HG02763 (cell line): ENCODE measurements around the gene TP73.

Experiments
- ATAC-seq: cut with Tn5 transposase; IDR thresholded peaks from one replicate; pipeline ENCODE4 v1.9.1; 2021; ENCODE audit warnings: mild to moderate bottlenecking, moderate library complexity; ENCODE audit not compliant: unreplicated experiment

The TP73 gene

DNA sequence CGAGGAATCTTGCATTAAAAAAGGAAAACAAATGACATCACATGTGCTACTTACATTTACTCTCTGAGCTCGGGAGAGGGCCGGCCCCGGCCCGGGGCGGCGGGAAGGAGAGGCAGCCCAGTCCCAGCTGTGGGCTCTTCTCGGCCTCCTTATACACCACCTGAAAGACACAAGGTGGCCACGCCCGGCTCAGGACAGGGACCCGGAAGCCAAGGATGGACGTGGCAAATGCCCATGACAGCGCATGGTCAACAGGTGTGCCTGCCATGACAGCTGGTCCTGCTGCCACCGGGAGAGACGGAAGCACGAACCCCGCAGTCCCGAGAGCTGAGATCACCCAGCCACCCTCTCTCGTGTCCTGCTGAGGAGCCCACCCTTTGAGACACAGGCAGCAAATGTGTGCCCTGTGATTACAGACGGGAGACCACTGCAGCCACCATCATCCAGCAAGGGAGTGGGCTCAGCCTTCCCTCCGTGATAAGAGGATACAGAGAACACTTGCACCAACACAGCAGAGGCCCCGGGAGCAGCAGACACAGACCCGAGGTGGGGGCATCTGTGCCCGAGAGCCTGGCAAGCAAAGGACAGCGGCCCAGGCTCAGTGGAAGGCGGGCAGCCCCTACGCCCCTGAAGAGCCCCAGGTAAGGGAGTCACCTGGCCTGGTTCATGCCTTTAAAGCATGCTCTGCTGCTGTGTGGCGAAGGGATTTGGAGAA is 18.8 kb upstream of the TP73 start:
- ATAC-seq, result no peak

GRCh38 chr1:3634059-3634800 is 18.1 kb upstream of the TP73 start:
- no peak for ATAC-seq

DNA sequence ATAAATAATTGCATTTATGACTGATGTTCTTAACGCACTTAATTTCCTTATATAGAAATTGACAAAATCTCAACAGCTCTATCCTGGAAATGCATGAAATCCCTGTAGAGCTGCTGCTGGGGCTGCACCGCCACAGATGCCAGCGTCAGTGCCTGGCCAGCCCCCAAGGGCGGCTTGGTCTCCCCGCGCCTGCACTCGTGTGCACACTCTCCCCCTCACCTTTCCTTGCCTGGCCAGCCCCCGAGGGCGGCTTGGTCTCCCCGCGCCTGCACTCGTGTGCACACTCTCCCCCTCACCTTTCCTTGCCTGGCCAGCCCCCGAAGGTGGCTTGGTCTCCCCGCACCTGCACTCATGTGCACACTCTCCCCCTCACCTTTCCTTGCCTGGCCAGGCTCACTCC is 16.2 kb upstream of the TP73 start:
- ATAC-seq, result no peak

DNA sequence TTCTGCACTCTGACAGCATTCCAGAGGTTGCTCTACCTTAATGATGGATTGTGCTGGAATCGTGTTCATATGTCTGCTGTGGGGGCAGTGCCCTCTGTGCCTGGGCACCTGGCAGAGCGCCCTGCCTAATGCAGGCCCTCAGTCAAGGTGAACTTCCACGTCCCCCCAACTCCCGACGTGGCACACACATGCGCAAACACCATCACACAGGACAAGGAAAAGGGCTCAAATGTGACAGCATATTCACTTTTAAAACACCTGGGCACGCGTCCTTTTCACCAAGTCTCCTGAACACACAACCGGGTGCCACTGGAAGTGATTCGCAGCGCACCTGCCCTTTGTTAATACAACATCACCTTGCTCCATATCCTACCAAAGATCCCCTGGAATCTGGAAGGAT is 15.8 kb upstream of the TP73 start:
- no peak for ATAC-seq

DNA sequence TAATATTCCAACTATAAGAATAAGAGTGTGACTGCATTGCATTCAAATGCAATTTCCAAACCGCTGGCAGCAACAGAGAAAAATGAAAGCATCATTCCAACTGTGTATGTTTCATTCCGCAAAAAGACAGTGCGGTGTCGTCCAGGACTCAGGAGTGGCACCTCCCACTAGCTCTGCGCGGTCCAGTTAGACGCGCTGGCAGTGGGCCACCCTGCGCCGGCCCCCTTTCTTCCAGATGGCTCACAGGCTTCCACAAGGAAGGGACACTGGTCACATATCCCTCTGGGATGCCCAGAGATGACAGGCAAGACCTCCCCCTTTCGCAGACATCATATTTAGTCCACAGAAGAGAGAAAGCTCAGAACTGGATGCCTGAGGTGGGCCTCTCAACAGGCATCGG is 14.3 kb upstream of the TP73 start:
- ATAC-seq, result no peak

- no peak for ATAC-seq
These were observed 13.6 kb upstream of the TP73 start for GRCh38 chr1:3638676-3639075.

- ATAC-seq, result no peak
These were observed 12.9 kb upstream of the TP73 start for GRCh38 chr1:3639397-3639911.

DNA sequence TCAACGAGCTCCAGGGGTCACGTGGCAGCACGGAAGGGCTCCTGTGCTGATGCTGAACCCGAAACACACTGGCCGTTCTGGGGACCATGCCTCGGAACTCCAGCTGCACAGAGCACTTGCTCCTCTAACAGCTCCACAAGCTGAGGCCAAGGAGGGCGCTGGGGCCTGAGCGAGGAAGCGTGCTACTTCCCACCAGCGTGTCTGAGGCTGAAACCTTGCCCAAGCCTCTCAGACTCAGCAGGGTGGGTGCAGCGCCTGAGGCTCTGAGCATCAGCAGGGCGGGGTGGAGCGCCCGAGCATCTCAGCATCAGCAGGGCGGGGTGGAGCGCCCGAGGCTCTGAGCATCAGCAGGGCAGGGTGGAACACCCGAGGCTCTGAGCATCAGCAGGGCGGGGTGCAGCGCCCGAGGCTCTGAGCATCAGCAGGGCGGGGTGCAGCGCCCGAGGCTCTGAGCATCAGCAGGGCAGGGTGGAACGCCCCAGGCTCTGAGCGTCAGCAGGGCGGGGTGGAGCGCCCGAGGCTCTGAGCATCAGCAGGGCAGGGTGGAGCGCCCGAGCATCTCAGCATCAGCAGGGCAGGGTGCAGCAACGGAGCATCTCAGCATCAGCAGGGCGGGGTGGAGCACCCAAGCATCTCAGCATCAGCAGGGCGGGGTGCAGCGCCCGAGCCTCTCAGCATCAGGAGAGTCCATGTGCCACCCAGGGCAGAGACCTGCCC is 12.0 kb upstream of the TP73 start:
- ATAC-seq, result no peak

DNA sequence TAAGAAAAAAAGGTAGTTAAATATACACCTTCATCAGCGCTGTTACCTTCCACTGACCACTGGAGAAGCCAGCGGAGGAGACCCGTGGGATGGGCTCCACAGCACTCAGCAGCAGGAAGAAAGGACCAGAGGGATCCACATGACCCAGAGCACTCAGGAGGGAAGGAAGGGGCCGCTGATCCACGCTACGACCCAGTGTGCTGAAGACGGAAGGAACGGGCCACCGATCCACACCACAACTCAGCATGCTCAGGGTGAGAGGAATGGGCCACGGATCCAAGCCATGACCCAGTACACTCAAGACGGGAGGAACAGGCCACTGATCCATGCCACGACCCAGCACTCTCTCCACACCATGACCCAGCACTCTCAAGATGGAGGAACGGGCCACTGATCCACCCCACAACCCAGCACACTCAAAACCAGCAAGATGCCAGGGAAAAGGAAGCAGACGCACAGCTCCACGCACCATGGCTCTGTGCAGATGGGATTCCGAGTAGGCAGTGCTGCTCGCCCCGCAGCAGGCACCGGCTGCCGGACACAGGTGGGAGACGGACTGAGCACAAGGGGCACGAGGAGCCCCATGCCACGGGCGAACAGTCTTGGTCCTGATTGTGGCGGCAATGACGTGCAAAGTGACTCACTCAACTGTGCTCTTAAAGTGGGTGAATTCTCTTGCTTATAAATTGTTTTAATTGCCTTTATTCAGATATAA is 11.1 kb upstream of the TP73 start:
- no peak for ATAC-seq

- ATAC-seq, result no peak
These were observed 10.5 kb upstream of the TP73 start for GRCh38 chr1:3641816-3642215.

GRCh38 chr1:3642919-3643675 is 9.2 kb upstream of the TP73 start:
- no peak for ATAC-seq

- ATAC-seq, result no peak
These were observed 8.0 kb upstream of the TP73 start for GRCh38 chr1:3644273-3644672.

- ATAC-seq, result no peak
These were observed 7.1 kb upstream of the TP73 start for GRCh38 chr1:3645247-3645646.

DNA sequence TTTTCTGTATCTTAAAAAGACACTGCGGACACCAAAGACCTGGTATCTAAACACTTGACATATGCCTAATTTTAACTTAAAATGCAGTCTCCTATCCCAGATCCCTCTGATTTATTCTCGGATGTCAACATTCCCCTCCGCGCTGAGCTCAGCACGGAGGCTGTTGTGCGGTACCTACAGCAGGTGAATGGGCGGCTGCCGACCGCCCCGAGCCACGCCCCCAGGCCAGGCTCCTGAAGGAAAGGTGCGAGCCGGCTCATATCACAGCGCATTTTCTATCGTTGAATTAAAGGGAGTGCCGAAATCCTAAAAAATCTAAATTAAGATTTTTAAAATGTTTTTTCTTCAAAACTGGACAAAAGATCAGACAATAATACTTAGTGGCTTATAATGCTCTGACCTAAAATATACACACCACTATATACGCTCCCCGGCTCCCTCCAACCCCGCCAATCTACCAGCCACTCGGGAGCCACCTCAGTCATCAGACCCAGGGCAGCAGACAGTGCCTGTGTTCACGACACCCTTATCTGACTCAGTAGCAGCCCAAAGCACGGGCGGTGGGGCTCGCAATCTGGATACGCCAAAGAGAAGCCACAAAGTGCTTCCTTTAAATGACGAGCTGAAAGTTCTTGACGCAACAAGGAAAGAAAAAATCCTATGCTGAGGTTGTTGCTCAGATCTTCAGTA is 6.5 kb upstream of the TP73 start:
- no peak for ATAC-seq

DNA sequence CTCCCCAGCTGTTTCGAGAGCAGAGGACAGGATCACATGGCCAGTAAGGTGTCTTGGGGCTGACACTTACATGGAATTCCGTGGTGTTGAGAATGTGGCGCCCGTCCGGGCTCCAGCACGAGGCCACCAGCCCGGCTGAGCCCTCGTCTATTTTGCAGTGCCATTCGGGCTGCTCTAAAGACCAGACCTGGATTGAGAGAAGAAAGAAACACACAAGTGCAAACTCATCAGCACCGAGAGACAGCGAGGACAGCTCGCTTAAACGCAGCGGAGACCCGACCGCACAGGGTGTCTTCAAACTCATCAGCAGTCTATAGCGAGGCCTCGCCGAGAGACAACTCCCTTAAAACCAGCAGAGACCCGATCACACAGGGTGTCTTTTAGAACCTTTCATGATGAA is 5.7 kb upstream of the TP73 start:
- ATAC-seq, result no peak

GRCh38 chr1:3649342-3650247 is 2.7 kb upstream of the TP73 start, which contains the start of gene WRAP73:
Gene WRAP73 (minus strand): TSS chr1:3650103. CDS start chr1:3649999, 104 bp downstream.
- ATAC-seq, result peak; percentile 81

DNA sequence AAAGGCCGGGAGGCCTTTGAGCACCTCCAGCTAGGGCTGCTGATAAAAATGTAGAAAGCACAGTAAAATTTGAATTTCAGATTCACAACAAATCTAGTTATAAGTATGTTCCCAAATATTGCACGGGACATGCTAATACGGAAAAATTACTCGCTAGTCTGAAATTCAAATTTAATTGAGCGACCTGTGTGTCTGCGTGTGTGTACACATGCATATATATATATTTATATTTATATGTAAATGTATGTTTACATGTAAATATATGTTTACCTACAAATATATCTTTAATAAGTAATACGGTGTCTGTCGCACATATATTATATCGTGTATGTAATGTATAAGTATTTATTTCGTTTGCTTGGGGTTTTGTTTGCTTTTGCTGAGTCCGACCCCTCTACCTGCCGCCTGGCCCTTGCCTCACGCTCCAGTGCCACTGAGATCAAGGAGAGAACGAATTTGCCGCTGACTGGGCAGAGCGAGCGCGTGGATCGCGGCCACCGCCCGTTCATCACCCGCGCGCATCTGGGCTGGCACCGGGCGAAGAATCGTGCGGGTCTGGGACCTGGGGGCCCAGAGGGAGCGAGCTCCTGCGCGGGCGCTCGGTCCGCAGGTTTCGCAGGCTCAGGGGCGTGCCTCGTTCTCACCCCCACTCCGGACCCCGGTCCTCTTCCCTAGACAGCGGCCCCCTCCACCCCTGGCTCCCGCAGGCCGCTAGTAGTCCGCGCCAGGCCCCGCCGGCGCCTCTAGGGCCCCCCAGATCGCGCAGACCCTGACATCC is 1.9 kb upstream of the TP73 start:
- no peak for ATAC-seq
